Left renal cortex interstitium (tissue), 4 donors: ENCODE measurements around the gene RSPH10B2. TPM values are rescaled to one million over a fixed set of nuclear protein-coding genes. Genes with fewer than 3 reads are reported as not detected.
A peak's percentile ranks its signal among the peaks of the same experiment; 100 is the strongest.
"Not testable (repeated sequence)": the region's sequence is repeated elsewhere in the genome, so short reads cannot be mapped to it uniquely, and the experiment has no call there.

Experiments used
- DNase-seq, 4 donors: peaks; one replicate each; pipeline ENCODE4 v3.0.0-alpha.2; 2013; ENCODE audit warnings: low read depth in 4 of 4, low spot score in 2 of 4, missing footprints in 1 of 4
- polyA plus RNA-seq, 4 donors: library from polyadenylated mRNA; unstranded; fragments of 120-200 nt; gene quantifications; one replicate each; pipeline ENCODE4 v1.2.1, GENCODE V29; 2013; ENCODE audit not compliant: insufficient read length in 4 of 4

Gene RSPH10B2
- polyA plus RNA-seq, 4 donors = 0.32 to 2.1 (median 0.86) TPM; not detected in 1

GRCh38 chr7:6781581-6781980, 27.7 kb downstream of the RSPH10B2 start:
- not testable (repeated sequence) for DNase-seq

GRCh38 chr7:6789353-6789752, 35.5 kb downstream of the RSPH10B2 start:
- DNase-seq = not testable (repeated sequence)

- peak in 1 of 4 donors; percentile 19 for DNase-seq
These were observed 38.4 kb downstream of the RSPH10B2 start for GRCh38 chr7:6792113-6792872.

- DNase-seq = not testable (repeated sequence)
These were observed 40.4 kb downstream of the RSPH10B2 start for GRCh38 chr7:6794276-6794675.

- DNase-seq = not testable (repeated sequence)
These were observed 43.3 kb downstream of the RSPH10B2 start for GRCh38 chr7:6797218-6797617.

GRCh38 chr7:6798047-6798446, 44.1 kb downstream of the RSPH10B2 start:
- not testable (repeated sequence) for DNase-seq

GRCh38 chr7:6799887-6800286, 46.0 kb downstream of the RSPH10B2 start:
- not testable (repeated sequence) for DNase-seq

GRCh38 chr7:6800331-6800730, 46.4 kb downstream of the RSPH10B2 start:
- not testable (repeated sequence) for DNase-seq

- DNase-seq = not testable (repeated sequence)
These were observed 53.6 kb downstream of the RSPH10B2 start for GRCh38 chr7:6807393-6807918.

- DNase-seq = not testable (repeated sequence)
These were observed 54.1 kb downstream of the RSPH10B2 start for GRCh38 chr7:6807959-6808358.

GRCh38 chr7:6813011-6813410, 59.1 kb downstream of the RSPH10B2 start:
- not testable (repeated sequence) for DNase-seq

- not testable (repeated sequence) for DNase-seq
These were observed 61.6 kb downstream of the RSPH10B2 start for GRCh38 chr7:6815470-6815869.

GRCh38 chr7:6821622-6822021, 67.7 kb downstream of the RSPH10B2 start:
- not testable (repeated sequence) for DNase-seq

GRCh38 chr7:6825236-6826125, 71.6 kb downstream of the RSPH10B2 start:
- not testable (repeated sequence) for DNase-seq

- DNase-seq = peak in 2 of 4 donors; percentile 19 to 28
These were observed 72.2 kb downstream of the RSPH10B2 start, which contains the start of gene CCZ1B for GRCh38 chr7:6826151-6826550. Gene CCZ1B, minus strand, starts transcription at chr7:6826275. Its CDS starts 78 bp downstream, at chr7:6826197.

- DNase-seq = not testable (repeated sequence)
These were observed 73.3 kb downstream of the RSPH10B2 start for GRCh38 chr7:6827180-6827579.

GRCh38 chr7:6829616-6830015, 75.7 kb downstream of the RSPH10B2 start:
- DNase-seq = not testable (repeated sequence)

- not testable (repeated sequence) for DNase-seq
These were observed 76.1 kb downstream of the RSPH10B2 start for GRCh38 chr7:6830026-6830425.

- DNase-seq = no peak
These were observed 77.3 kb downstream of the RSPH10B2 start for GRCh38 chr7:6831018-6831725.

GRCh38 chr7:6833636-6834035, 79.7 kb downstream of the RSPH10B2 start:
- DNase-seq = no peak
